HG03460 (cell line): ENCODE data around the gene ZFHX3.

ENCODE experiments used
- ATAC-seq: cut with Tn5 transposase; IDR thresholded peaks from one replicate; pipeline ENCODE4 v1.9.1; 2021; ENCODE audit not compliant: unreplicated experiment

The ZFHX3 gene

GRCh38 chr16:72886346-72886974 is 161.5 kb downstream of the ZFHX3 start:
- ATAC-seq = no peak

GRCh38 chr16:72884573-72884972 is 163.4 kb downstream of the ZFHX3 start:
- no peak for ATAC-seq

- no peak for ATAC-seq
Observed at GRCh38 chr16:72884037-72884436, 163.9 kb downstream of the ZFHX3 start.

- no peak for ATAC-seq
Observed at GRCh38 chr16:72879846-72880245, 168.1 kb downstream of the ZFHX3 start.

GRCh38 chr16:72878301-72879269 is 169.3 kb downstream of the ZFHX3 start:
- ATAC-seq = no peak

- no peak for ATAC-seq
Observed at GRCh38 chr16:72877374-72878028, 170.4 kb downstream of the ZFHX3 start.

- ATAC-seq = no peak
Observed at GRCh38 chr16:72876981-72877373, 171.0 kb downstream of the ZFHX3 start.

GRCh38 chr16:72876221-72876620 is 171.7 kb downstream of the ZFHX3 start:
- peak; percentile 59 for ATAC-seq

- no peak for ATAC-seq
Observed at GRCh38 chr16:72875291-72876031, 172.5 kb downstream of the ZFHX3 start.

GRCh38 chr16:72873853-72874252 is 174.1 kb downstream of the ZFHX3 start:
- no peak for ATAC-seq

GRCh38 chr16:72873044-72873443 is 174.9 kb downstream of the ZFHX3 start:
- no peak for ATAC-seq

- ATAC-seq = no peak
Observed at GRCh38 chr16:72865835-72866234, 182.1 kb downstream of the ZFHX3 start.

- ATAC-seq = no peak
Observed at GRCh38 chr16:72865258-72865657, 182.7 kb downstream of the ZFHX3 start.

GRCh38 chr16:72864130-72864833 is 183.6 kb downstream of the ZFHX3 start:
- ATAC-seq = no peak

- no peak for ATAC-seq
Observed at GRCh38 chr16:72862090-72862489, 185.8 kb downstream of the ZFHX3 start.

GRCh38 chr16:72860726-72861562 is 187.0 kb downstream of the ZFHX3 start:
- ATAC-seq = no peak

GRCh38 chr16:72859581-72859980 is 188.3 kb downstream of the ZFHX3 start:
- ATAC-seq = no peak

GRCh38 chr16:72858665-72859493 is 189.0 kb downstream of the ZFHX3 start:
- ATAC-seq = no peak
